ENCODE data around the gene HYAL2. TPM values are rescaled to one million over a fixed set of nuclear protein-coding genes. Genes with fewer than 3 reads are reported as not detected.
"Not testable (repeated sequence)": the region's sequence is repeated elsewhere in the genome, so short reads cannot be mapped to it uniquely, and the experiment has no call there.

HYAL2 gene
- total RNA-seq, 1 donor from 2014 or later = 4.2 TPM

DNA sequence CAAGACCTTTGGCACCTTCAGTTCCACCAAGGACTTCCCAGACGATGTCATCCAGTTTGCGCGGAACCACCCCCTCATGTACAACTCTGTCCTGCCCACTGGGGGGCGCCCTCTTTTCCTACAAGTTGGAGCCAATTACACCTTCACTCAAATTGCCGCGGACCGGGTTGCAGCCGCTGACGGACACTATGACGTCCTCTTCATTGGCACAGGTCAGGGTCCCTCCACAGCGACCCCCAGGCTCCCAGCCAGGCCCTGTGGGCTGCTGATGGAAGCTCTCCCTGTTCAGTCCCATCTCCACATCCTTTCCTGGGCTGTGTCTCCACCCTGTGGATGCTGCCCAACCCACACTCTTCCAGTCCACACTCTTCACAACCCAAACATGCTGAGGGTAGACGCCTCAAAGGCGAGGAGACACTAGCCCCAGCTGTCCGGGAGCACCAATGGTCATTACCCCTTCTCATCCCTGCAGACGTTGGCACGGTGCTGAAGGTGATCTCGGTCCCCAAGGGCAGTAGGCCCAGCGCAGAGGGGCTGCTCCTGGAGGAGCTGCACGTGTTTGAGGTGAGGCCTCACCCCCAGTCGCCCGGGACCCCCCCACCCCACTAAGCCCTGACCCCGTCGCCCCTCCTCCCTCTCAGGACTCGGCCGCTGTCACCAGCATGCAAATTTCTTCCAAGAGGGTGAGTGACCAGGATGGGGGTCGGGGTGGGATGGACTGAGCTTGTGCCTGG lies 48.0 kb downstream of the HYAL2 start:
- Mint-ChIP-seq H3K27me3 (peaks cover 30% of the 10 kb centered on the region), H3K4me3 (peak overlapping the region; percentile 58), H3K9me3 (no peaks in the 10 kb centered on the region), H3K36me3 (ENCODE audit: low read depth) (no peaks in the 10 kb centered on the region), H3K4me1 (peaks cover 25% of the 10 kb centered on the region), H3K27ac (peak overlapping the region; percentile 66)
- POLR2A ChIA-PET = interaction anchor here (0.7 to 1.0 kb wide), 3 partner anchors 31 to 85 kb away, joined by 4 to 6 read pairs (median 5); no protein-coding TSS in a partner anchor
- no peak for TF ChIP-seq CTCF (IDR thresholded peaks at IDR 0.05)
- ATAC-seq (ENCODE audit: low read depth) (peak; percentile 20), DNase-seq (peak; percentile 46)
- intact Hi-C loops (cut with micrococcal nuclease) = loop anchor here (1.0 kb wide), 1 partner anchor 50 kb away; no protein-coding TSS in a partner anchor
- CTCF ChIA-PET = no interaction called here

DNA sequence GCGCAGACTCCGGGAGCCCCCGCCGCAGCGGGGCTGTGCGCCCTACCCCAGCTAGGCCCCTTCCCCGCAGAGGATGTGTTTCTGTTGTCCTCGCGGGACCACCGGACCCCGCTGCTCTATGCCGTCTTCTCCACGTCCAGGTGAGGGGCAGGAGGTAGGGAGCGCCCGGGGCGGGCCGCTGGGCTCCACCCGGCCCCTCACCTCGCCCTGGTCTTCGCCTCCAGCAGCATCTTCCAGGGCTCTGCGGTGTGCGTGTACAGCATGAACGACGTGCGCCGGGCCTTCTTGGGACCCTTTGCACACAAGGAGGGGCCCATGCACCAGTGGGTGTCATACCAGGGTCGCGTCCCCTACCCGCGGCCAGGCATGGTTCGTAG lies 48.9 kb downstream of the HYAL2 start:
- TF ChIP-seq CTCF (IDR thresholded peaks at IDR 0.05) = no peak
- CTCF ChIA-PET = no interaction called here
- H3K4me3 Mint-ChIP-seq = no peak overlapping the region
- H3K4me1 Mint-ChIP-seq = peaks cover 25% of the 10 kb centered on the region
- intact Hi-C loops (cut with micrococcal nuclease) = loop anchor here (1.0 kb wide), 7 partner anchors 13 to 152 kb away; partner anchors contain the start of gene SEMA3F
- no peak overlapping the region for H3K27ac Mint-ChIP-seq
- no peaks in the 10 kb centered on the region for H3K9me3 Mint-ChIP-seq
- no peak for DNase-seq
- POLR2A ChIA-PET = no interaction called here
- H3K36me3 Mint-ChIP-seq (ENCODE audit: low read depth) = no peaks in the 10 kb centered on the region
- ATAC-seq (ENCODE audit: low read depth) = no peak
- H3K27me3 Mint-ChIP-seq = peaks cover 31% of the 10 kb centered on the region

DNA sequence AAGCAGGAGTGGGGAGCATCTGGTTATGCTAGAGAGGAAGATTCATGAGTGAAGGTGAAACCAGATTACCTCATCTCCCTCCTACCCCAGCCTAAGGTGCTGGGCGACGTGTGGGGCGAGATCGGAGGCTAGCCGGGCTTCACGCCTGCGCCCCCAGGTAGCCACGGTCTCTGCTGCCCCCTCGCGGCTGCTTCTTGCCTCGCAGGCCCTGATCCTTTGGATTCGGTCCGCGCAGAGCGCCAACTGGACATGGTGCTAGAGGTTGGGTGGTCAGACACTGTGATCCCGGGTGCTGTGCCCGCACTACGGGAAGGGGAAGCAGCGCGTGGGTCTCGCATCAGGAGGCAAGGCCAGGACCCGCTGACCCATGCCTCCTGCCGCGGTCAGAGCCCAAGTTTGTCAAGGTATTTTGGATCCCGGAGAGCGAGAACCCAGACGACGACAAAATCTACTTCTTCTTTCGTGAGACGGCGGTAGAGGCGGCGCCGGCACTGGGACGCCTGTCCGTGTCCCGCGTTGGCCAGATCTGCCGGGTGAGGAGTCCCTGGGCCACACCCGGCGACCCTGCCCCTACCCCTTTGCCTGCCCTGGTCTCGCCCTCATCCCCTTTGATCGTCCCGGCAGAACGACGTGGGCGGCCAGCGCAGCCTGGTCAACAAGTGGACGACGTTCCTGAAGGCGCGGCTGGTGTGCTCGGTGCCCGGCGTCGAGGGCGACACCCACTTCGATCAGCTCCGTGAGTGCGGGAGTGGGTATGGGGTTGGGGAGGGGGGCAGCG lies 49.4 kb downstream of the HYAL2 start:
- no peak for TF ChIP-seq CTCF (IDR thresholded peaks at IDR 0.05)
- POLR2A ChIA-PET = interaction anchor here (0.6 to 1.0 kb wide), 2 partner anchors 20 to 26 kb away, joined by 3 to 4 read pairs; no protein-coding TSS in a partner anchor
- CTCF ChIA-PET = interaction anchor here (2.9 kb wide), 1 partner anchor 79 kb away, joined by 16 read pairs; no protein-coding TSS in a partner anchor
- H3K27me3 Mint-ChIP-seq = peaks cover 35% of the 10 kb centered on the region
- intact Hi-C loops (cut with micrococcal nuclease) = loop anchor here (1.0 kb wide), 6 partner anchors 13 to 152 kb away; partner anchors contain the start of gene SEMA3F
- H3K4me3 Mint-ChIP-seq = peak overlapping the region; percentile 69
- peaks cover 25% of the 10 kb centered on the region for H3K4me1 Mint-ChIP-seq
- no peaks in the 10 kb centered on the region for H3K36me3 Mint-ChIP-seq (ENCODE audit: low read depth)
- peak; percentile 98 for ATAC-seq (ENCODE audit: low read depth)
- H3K27ac Mint-ChIP-seq = no peak overlapping the region
- DNase-seq = peak; percentile 91
- no peaks in the 10 kb centered on the region for H3K9me3 Mint-ChIP-seq

DNA sequence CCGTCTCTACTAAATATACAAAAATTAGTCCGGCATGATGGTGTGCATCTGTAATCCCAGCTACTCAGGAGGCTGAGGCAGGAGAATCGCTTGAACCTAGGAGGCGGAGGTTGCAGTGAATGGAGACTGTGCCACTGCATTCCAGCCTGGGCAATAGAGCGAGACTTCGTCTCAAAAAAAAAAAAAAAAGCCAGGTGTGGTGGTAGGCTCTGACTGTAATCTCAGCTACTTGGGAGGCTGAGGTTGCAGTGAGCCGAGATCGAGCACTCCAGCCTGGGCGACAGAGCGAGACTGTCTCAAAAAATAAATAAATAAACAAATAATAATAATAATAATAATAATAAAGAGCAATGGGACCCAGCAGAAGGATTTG lies 50.0 kb downstream of the HYAL2 start:
- DNase-seq; H3K36me3 Mint-ChIP-seq (ENCODE audit: low read depth); H3K27ac Mint-ChIP-seq; intact Hi-C loops (cut with micrococcal nuclease); H3K4me3 Mint-ChIP-seq; ATAC-seq (ENCODE audit: low read depth); H3K9me3 Mint-ChIP-seq: not testable (repeated sequence)
- Mint-ChIP-seq H3K4me1 (peaks cover 25% of the 10 kb centered on the region), H3K27me3 (peaks cover 33% of the 10 kb centered on the region)
- ChIA-PET CTCF (interaction anchor here (0.9 to 2.9 kb wide), 3 partner anchors 46 to 88 kb away, joined by 3 to 16 read pairs (median 6); no protein-coding TSS in a partner anchor), POLR2A (interaction anchor here (0.6 to 1.5 kb wide), 4 partner anchors 19 to 155 kb away, joined by 3 to 4 read pairs (median 4); no protein-coding TSS in a partner anchor)

- no peak for TF ChIP-seq CTCF (IDR thresholded peaks at IDR 0.05)
- Mint-ChIP-seq H3K4me3 (no peak overlapping the region), H3K27me3 (peaks cover 35% of the 10 kb centered on the region), H3K9me3 (no peaks in the 10 kb centered on the region), H3K36me3 (ENCODE audit: low read depth) (no peaks in the 10 kb centered on the region), H3K27ac (no peak overlapping the region), H3K4me1 (peaks cover 25% of the 10 kb centered on the region)
- ChIA-PET POLR2A (interaction anchor here (1.5 kb wide), 1 partner anchor 77 kb away, joined by 4 read pairs; no protein-coding TSS in a partner anchor), CTCF (interaction anchor here (0.9 to 2.9 kb wide), 3 partner anchors 45 to 87 kb away, joined by 3 to 16 read pairs (median 6); no protein-coding TSS in a partner anchor)
- intact Hi-C loops (cut with micrococcal nuclease) = no loop called here
- DNase-seq (no peak), ATAC-seq (ENCODE audit: low read depth) (no peak)
These were observed 51.1 kb downstream of the HYAL2 start for GRCh38 chr3:50271314-50271936.
